Mesendoderm (in vitro differentiated cells): ENCODE results near the gene SEPTIN14.
A peak's percentile ranks its signal among the peaks of the same experiment; 100 is the strongest.

Experiments
- DNase-seq: peaks from one replicate; pipeline ENCODE4 v3.0.0; 2013
- H2AK5ac ChIP-seq: 2 replicates; pipeline ENCODE4 v1.6.1; 2013; ENCODE audit warnings: low read length, inconsistent platforms
- H2BK120ac ChIP-seq: 2 replicates; pipeline ENCODE4 v1.6.1; 2013; ENCODE audit warnings: low read depth, mild to moderate bottlenecking, low read length, moderate library complexity, mixed read lengths
- H2BK15ac ChIP-seq: replicated peaks from 2 replicates; pipeline ENCODE4 v1.6.1; 2013; ENCODE audit warnings: low read depth, mild to moderate bottlenecking, moderate library complexity
- H2BK5ac ChIP-seq: 2 replicates; pipeline ENCODE4 v1.6.1; 2013; ENCODE audit warnings: low read length, inconsistent platforms
- H3K18ac ChIP-seq: 2 replicates; pipeline ENCODE4 v1.6.1; 2013; ENCODE audit warnings: mild to moderate bottlenecking, low read length, mixed read lengths
- H3K23ac ChIP-seq: one replicate; pipeline ENCODE4 v1.6.1; 2013; ENCODE audit warnings: low read length
- H3K27ac ChIP-seq: 2 replicates; pipeline ENCODE4 v1.5.1; 2013; ENCODE audit warnings: low read depth, mild to moderate bottlenecking, inconsistent platforms, low read length, moderate library complexity
- H3K27me3 ChIP-seq: 2 replicates; pipeline ENCODE4 v1.6.1; 2013; ENCODE audit warnings: low read length, control low read depth, mild to moderate bottlenecking, inconsistent platforms; ENCODE audit not compliant: insufficient read depth, poor library complexity
- H3K36me3 ChIP-seq: 2 replicates; pipeline ENCODE4 v1.6.1; 2013; ENCODE audit warnings: low read length, inconsistent platforms; ENCODE audit not compliant: control insufficient read depth, insufficient read depth
- H3K4ac ChIP-seq: one replicate; pipeline ENCODE4 v1.6.1; 2013; ENCODE audit warnings: low read depth, mild to moderate bottlenecking, low read length, moderate library complexity
- H3K4me1 ChIP-seq: 2 replicates; pipeline ENCODE4 v1.6.1; 2013; ENCODE audit warnings: low read depth, low read length, inconsistent platforms; ENCODE audit not compliant: control insufficient read depth
- H3K4me2 ChIP-seq: 2 replicates; pipeline ENCODE4 v1.6.1; 2013; ENCODE audit warnings: low read length
- H3K4me3 ChIP-seq: 2 replicates; pipeline ENCODE4 v1.5.1; 2013; ENCODE audit warnings: mild to moderate bottlenecking, low read length
- H3K56ac ChIP-seq: one replicate; pipeline ENCODE4 v1.6.1; 2013; ENCODE audit warnings: low read length
- H3K79me1 ChIP-seq: 2 replicates; pipeline ENCODE4 v1.6.1; 2013; ENCODE audit warnings: low read length, inconsistent platforms
- H3K79me2 ChIP-seq: 2 replicates; pipeline ENCODE4 v1.6.1; 2013; ENCODE audit warnings: mild to moderate bottlenecking, low read length; ENCODE audit not compliant: control insufficient read depth, insufficient read depth
- H3K9ac ChIP-seq: 2 replicates; pipeline ENCODE4 v1.6.1; 2013; ENCODE audit warnings: low read length, inconsistent platforms
- H4K5ac ChIP-seq: one replicate; pipeline ENCODE4 v1.6.1; 2013; ENCODE audit warnings: low read length
- H4K8ac ChIP-seq: one replicate; pipeline ENCODE4 v1.6.1; 2013; ENCODE audit warnings: low read depth, mild to moderate bottlenecking, control low read depth, low read length, moderate library complexity
- WGBS: extraction: QIAGEN DNeasy Blood & Tissue Kit; methylation state at CpG from one replicate; pipeline ENCODE4 v1.1.7; 2013; ENCODE audit warnings: low lambda C conversion rate, missing lambda C conversion rate; ENCODE audit not compliant: insufficient coverage; ENCODE audit errors: extremely low coverage; 5-methylcytosine and 5-hydroxymethylcytosine counted together

Gene SEPTIN14

DNA sequence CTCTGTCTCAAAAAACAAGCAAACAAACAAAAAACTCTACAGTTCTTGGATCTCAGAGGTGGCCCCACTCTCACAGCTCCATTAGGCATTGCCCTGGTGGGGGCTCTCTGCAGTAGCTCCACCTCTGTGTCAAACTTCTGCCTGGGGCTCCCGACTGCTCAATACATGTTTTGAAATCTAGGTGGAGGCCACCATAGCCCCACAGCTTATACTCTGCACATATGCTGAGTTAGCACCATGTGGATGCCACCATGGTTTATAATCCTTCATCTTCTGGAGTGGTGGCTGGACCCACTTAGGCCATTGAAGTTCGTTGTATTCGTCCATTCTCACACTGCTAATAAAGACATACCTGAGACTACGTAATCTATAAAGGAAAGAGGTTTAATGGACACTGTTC is 78.4 kb downstream of the SEPTIN14 start:
- no peaks in the 10 kb centered on the region for H3K4me1 ChIP-seq
- no peak overlapping the region for H3K18ac ChIP-seq
- H3K23ac ChIP-seq, result no peak overlapping the region
- no peak overlapping the region for H2BK120ac ChIP-seq
- no peak overlapping the region for H2BK15ac ChIP-seq
- no peak overlapping the region for H3K9ac ChIP-seq
- no peak overlapping the region for H3K4ac ChIP-seq
- H3K4me2 ChIP-seq, result no peak overlapping the region
- no peaks in the 10 kb centered on the region for H3K79me1 ChIP-seq
- H2AK5ac ChIP-seq, result no peak overlapping the region
- H4K5ac ChIP-seq, result no peak overlapping the region
- no peak overlapping the region for H4K8ac ChIP-seq
- H3K56ac ChIP-seq, result no peak overlapping the region
- no peaks in the 10 kb centered on the region for H3K36me3 ChIP-seq
- no CpG with 5 or more reads among the region's 4 CpGs for WGBS
- H3K4me3 ChIP-seq, result no peak overlapping the region
- no peaks in the 10 kb centered on the region for H3K27me3 ChIP-seq
- H3K27ac ChIP-seq, result no peak overlapping the region
- H3K79me2 ChIP-seq, result no peaks in the 10 kb centered on the region
- no peak overlapping the region for H2BK5ac ChIP-seq
- no peak for DNase-seq

DNA sequence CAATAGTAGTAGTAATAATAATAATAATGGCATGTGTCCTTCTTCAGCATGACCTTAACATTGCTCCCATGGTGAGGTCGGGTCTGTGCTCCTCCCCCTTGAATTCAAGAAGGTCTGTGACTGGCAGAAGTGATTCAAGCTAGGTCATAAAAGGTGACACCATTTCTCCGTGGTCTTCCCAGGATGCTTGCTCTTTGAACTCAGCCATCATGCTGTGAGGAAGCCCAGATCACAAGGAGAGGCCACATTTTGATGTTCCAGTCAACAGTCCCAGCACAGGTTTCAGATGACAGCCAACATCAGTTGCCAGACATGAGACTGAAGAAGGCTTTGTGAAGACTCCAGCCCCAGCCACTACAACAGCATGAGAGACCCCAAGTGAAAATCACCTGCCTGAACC is 83.9 kb downstream of the SEPTIN14 start:
- no peak overlapping the region for H2BK120ac ChIP-seq
- no peak overlapping the region for H3K4ac ChIP-seq
- no peak overlapping the region for H4K5ac ChIP-seq
- no peaks in the 10 kb centered on the region for H3K27me3 ChIP-seq
- WGBS, result no CpG with 5 or more reads among the region's 2 CpGs
- no peak overlapping the region for H3K9ac ChIP-seq
- H3K36me3 ChIP-seq, result no peaks in the 10 kb centered on the region
- no peak overlapping the region for H2AK5ac ChIP-seq
- H2BK5ac ChIP-seq, result no peak overlapping the region
- no peak overlapping the region for H3K27ac ChIP-seq
- no peak overlapping the region for H3K18ac ChIP-seq
- H4K8ac ChIP-seq, result no peak overlapping the region
- no peak overlapping the region for H3K4me3 ChIP-seq
- no peaks in the 10 kb centered on the region for H3K4me1 ChIP-seq
- H3K79me2 ChIP-seq, result no peaks in the 10 kb centered on the region
- no peak overlapping the region for H2BK15ac ChIP-seq
- no peak overlapping the region for H3K56ac ChIP-seq
- DNase-seq, result no peak
- no peaks in the 10 kb centered on the region for H3K79me1 ChIP-seq
- H3K23ac ChIP-seq, result no peak overlapping the region
- no peak overlapping the region for H3K4me2 ChIP-seq

DNA sequence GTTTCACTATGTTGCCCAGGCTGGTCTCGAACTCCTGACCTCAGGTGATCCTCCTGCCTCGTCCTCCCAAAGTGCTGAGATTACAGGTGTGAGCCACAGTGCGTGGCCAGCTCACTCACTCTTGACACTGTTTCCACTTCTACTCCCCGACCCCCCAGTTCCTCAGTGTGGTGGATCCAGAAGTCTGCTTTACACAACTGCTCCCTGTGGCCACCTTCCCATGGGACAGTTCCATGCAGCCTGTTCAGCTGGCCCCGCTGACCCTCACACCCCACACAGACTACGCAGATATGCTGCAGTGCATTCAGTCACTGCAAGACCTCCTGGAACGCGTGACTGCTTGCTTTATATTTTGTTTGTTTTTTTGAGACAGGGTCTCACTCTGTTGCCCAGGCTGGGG is 86.4 kb downstream of the SEPTIN14 start:
- H3K23ac ChIP-seq, result no peak overlapping the region
- no peak overlapping the region for H4K5ac ChIP-seq
- H4K8ac ChIP-seq, result no peak overlapping the region
- no peak overlapping the region for H3K9ac ChIP-seq
- no peaks in the 10 kb centered on the region for H3K4me1 ChIP-seq
- H3K27ac ChIP-seq, result no peak overlapping the region
- H3K27me3 ChIP-seq, result no peaks in the 10 kb centered on the region
- no peak overlapping the region for H3K56ac ChIP-seq
- no CpG with 5 or more reads among the region's 8 CpGs for WGBS
- no peak overlapping the region for H2AK5ac ChIP-seq
- H3K79me2 ChIP-seq, result no peaks in the 10 kb centered on the region
- H2BK15ac ChIP-seq, result no peak overlapping the region
- no peak for DNase-seq
- H3K36me3 ChIP-seq, result no peaks in the 10 kb centered on the region
- no peaks in the 10 kb centered on the region for H3K79me1 ChIP-seq
- H3K18ac ChIP-seq, result no peak overlapping the region
- H3K4me3 ChIP-seq, result no peak overlapping the region
- no peak overlapping the region for H3K4me2 ChIP-seq
- H2BK5ac ChIP-seq, result no peak overlapping the region
- H2BK120ac ChIP-seq, result no peak overlapping the region
- H3K4ac ChIP-seq, result no peak overlapping the region

DNA sequence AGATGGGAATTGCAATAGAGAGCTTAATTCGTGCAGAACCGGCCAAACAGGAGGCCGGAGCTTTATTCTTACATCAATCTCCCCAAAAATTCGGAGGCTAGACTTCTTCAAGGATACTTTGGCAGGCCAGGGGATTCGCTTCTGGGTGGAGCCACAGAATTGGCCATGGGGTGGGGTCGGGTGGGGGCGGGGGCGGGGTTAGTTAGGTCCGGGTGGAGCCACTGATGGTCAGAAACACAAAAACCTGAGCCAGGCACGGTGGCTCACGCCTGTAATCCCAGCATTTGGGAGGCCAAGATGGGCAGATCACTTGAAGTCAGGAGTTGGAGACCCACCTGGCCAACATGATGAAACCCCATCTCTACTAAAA is 87.5 kb downstream of the SEPTIN14 start:
- Histone ChIP-seq H3K4ac (no peak overlapping the region), H3K4me1 (no peaks in the 10 kb centered on the region), H3K18ac (no peak overlapping the region), H3K56ac (peak overlapping the region; percentile 10), H3K4me3 (no peak overlapping the region), H3K36me3 (no peaks in the 10 kb centered on the region), H3K4me2 (peak overlapping the region; percentile 46), H3K27ac (no peak overlapping the region), H3K79me2 (no peaks in the 10 kb centered on the region), H4K5ac (no peak overlapping the region), H2BK120ac (no peak overlapping the region), H2BK15ac (no peak overlapping the region), H2AK5ac (no peak overlapping the region), H2BK5ac (no peak overlapping the region), H3K23ac (no peak overlapping the region), H3K79me1 (no peaks in the 10 kb centered on the region), H4K8ac (no peak overlapping the region), H3K27me3 (no peaks in the 10 kb centered on the region), H3K9ac (peak overlapping the region; percentile 20)
- DNase-seq, result no peak
- no CpG with 5 or more reads among the region's 11 CpGs for WGBS

DNA sequence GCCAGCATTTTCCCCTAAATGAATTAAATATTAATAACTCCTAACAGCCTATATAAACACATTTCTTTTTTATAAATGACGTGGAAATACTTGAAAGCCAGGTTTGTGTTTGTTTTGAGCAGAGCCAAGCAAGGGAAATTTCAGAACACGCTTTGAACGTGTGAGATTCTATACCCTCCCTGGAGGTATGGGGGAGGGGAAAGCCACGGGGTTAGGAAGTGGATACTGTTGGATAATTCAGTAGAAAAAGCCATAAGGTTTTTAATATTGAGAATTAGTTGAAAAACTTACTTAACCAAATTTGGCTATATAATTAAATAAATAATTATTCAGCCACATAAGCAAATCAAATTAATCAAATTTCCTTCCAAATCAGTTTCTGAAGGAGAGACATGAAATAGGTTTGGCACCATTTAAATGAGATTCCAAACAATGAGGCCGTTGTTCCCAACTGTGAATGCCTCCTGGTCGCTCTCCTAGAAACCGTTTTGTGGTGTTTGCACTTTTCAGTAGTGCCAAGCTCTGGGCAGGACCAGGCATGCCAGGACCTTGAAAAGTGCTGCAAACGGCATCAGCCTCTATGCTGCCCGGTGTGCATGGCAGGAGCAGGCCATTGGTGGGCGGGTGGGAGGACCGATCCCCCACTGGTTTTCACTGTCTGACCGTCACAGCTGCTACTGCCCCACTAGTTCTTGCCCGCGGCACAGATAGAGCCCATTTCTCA is 88.1 kb downstream of the SEPTIN14 start:
- Histone ChIP-seq H3K18ac (no peak overlapping the region), H3K4ac (no peak overlapping the region), H2BK120ac (no peak overlapping the region), H2AK5ac (no peak overlapping the region), H3K79me1 (no peaks in the 10 kb centered on the region), H3K56ac (peak overlapping the region; percentile 10), H3K36me3 (no peaks in the 10 kb centered on the region), H3K23ac (no peak overlapping the region), H3K27me3 (no peaks in the 10 kb centered on the region), H3K4me1 (no peaks in the 10 kb centered on the region), H3K4me2 (peak overlapping the region; percentile 46), H4K8ac (no peak overlapping the region), H3K4me3 (no peak overlapping the region), H2BK15ac (no peak overlapping the region), H4K5ac (no peak overlapping the region), H3K9ac (peak overlapping the region; percentile 20), H2BK5ac (no peak overlapping the region), H3K79me2 (no peaks in the 10 kb centered on the region), H3K27ac (no peak overlapping the region)
- no CpG with 5 or more reads among the region's 14 CpGs for WGBS
- DNase-seq, result peak; percentile 49

DNA sequence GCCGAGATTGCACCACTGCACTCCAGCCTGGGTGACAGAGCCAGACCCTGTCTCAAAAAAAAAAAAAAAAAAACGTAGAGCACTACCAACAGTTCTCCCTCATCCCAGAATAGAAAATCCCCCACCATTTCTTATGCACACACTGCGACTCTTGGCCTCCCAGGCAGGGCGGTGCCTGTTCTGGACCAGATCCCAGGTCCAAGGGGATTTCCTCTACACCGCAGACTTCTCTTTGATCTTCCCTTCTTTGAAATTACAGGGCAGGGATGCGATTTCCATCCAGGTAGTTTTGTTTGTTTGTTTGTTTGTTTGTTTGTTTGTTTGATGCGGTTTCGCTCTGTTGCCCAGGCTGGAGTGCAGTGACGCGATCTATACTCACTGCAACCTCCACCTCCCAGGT is 91.8 kb downstream of the SEPTIN14 start:
- Histone ChIP-seq H3K4me2 (no peak overlapping the region), H3K4ac (no peak overlapping the region)
- WGBS, result no CpG with 5 or more reads among the region's 10 CpGs

More for the DNA sequence above, 91.8 kb downstream of the SEPTIN14 start:
- no peak for DNase-seq
- Histone ChIP-seq H3K56ac (no peak overlapping the region), H3K4me3 (no peak overlapping the region), H2BK15ac (no peak overlapping the region), H4K8ac (no peak overlapping the region), H3K79me1 (no peaks in the 10 kb centered on the region), H3K27ac (no peak overlapping the region), H3K9ac (no peak overlapping the region), H2AK5ac (no peak overlapping the region), H3K4me1 (no peaks in the 10 kb centered on the region), H2BK5ac (no peak overlapping the region), H2BK120ac (no peak overlapping the region), H3K18ac (no peak overlapping the region), H4K5ac (no peak overlapping the region), H3K27me3 (no peaks in the 10 kb centered on the region), H3K36me3 (no peaks in the 10 kb centered on the region), H3K79me2 (no peaks in the 10 kb centered on the region), H3K23ac (no peak overlapping the region)
